Omental fat pad (tissue), 4 donors: ENCODE results near the gene ARHGEF10L. TPM values are rescaled to one million over a fixed set of nuclear protein-coding genes. Genes with fewer than 3 reads are reported as not detected.
A peak's percentile ranks its signal among the peaks of the same experiment; 100 is the strongest.

Experiments used
- ATAC-seq: fragments of 150-250 bp; one replicate; pipeline ENCODE4 v1.9.1; 2016; ENCODE audit warnings: mild to moderate bottlenecking, moderate library complexity; ENCODE audit not compliant: low FRiP score
- DNase-seq: peaks from one replicate; pipeline ENCODE4 v3.0.0-alpha.2; 2019; ENCODE audit warnings: low spot score
- total RNA-seq, 4 donors: library from RNA; depleted of rRNA; stranded (reverse); fragments of >200 nt; gene quantifications; one replicate each; pipeline ENCODE4 v1.1.0, GENCODE V29; 2016
- TF ChIP-seq, protein P1 (sequence below), 3 donors: fragments of 450-650 bp; IDR thresholded peaks; one replicate each; pipeline ENCODE4 v1.5.1; 2016 to 2017; ENCODE audit warnings: antibody characterized with exemption in 3 of 3, mild to moderate bottlenecking in 3 of 3, moderate library complexity in 2 of 3

Gene ARHGEF10L
- total RNA-seq, 4 donors from 2014 or later: 17.3 to 59.0 (median 39.9) TPM

DNA sequence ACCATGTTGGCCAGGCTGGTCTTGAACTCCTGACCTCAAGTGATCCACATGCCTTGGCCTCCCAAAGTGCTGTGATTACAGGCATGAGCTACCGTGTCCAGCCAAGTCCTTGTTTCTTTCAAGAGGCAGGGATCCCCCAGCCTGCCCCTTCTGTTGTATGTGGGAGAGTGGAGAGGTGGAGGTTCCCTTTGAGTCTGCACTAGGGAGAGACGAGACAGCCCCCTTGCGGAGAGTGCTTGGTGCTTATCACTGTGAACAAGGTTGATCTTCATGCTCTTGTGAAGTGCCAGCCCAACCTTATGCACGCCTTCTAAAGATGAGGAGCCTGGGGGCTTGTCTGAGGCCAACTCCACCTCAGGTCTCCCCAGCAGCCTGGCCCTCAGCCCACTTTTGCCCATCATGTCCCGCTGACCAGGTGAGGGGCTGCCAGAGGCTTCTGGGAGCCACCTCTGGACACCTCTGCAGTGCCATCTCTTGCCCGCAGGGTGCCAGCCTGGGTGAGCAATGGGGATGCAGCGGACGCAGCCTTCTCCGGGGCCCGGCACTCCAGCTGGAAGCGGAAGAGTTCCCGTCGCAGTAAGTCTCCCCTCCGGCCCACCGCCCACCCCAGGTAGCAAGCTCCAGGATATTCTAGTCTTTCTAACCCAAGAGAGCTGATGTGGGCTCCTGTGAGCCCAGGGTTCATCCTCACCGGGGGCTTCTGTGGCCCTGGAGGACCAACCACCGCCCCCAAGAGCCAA, 62.3 kb downstream of the ARHGEF10L start:
- DNase-seq: no peak
- TF ChIP-seq, protein P1, sequence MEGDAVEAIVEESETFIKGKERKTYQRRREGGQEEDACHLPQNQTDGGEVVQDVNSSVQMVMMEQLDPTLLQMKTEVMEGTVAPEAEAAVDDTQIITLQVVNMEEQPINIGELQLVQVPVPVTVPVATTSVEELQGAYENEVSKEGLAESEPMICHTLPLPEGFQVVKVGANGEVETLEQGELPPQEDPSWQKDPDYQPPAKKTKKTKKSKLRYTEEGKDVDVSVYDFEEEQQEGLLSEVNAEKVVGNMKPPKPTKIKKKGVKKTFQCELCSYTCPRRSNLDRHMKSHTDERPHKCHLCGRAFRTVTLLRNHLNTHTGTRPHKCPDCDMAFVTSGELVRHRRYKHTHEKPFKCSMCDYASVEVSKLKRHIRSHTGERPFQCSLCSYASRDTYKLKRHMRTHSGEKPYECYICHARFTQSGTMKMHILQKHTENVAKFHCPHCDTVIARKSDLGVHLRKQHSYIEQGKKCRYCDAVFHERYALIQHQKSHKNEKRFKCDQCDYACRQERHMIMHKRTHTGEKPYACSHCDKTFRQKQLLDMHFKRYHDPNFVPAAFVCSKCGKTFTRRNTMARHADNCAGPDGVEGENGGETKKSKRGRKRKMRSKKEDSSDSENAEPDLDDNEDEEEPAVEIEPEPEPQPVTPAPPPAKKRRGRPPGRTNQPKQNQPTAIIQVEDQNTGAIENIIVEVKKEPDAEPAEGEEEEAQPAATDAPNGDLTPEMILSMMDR (IDR thresholded peaks at IDR 0.05): no peak
- no peak for ATAC-seq

DNA sequence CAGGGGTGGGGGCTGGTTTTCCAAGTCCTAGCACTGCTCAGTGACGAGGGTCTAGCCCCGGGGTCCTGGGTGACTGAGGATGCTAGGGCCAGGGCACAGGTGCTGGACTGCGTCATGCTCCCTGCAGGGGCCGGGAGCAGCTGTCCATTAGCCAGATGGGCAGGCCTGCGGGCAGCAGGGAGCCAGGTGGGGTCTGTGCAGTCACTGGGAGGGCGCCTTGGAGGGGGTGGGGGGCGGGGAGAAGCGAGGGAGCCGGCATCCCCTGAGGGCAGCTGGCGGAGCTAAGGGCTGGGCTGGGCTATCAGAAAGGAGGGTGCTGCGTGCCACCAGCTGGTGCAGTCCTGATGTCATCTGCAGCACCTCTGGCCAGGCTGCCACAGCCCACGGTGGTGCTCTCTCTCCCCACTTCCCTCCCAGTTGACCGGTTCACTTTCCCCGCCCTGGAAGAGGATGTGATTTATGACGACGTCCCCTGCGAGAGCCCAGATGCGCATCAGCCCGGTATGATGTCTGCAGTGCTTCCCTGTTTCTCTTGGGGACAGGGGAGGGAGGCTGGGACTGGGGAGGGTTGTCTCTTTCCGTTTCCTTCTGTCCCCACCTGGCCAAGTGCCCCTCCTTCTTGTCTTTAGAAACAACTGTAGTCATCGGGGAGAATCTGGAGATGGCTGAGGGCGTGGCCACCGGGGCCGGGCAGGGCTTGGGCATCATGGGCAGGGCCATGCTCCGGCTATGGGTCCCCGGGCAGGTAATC, 63.8 kb downstream of the ARHGEF10L start:
- ATAC-seq (no peak), DNase-seq (no peak)
- TF ChIP-seq, protein P1 (IDR thresholded peaks at IDR 0.05): no peak

DNA sequence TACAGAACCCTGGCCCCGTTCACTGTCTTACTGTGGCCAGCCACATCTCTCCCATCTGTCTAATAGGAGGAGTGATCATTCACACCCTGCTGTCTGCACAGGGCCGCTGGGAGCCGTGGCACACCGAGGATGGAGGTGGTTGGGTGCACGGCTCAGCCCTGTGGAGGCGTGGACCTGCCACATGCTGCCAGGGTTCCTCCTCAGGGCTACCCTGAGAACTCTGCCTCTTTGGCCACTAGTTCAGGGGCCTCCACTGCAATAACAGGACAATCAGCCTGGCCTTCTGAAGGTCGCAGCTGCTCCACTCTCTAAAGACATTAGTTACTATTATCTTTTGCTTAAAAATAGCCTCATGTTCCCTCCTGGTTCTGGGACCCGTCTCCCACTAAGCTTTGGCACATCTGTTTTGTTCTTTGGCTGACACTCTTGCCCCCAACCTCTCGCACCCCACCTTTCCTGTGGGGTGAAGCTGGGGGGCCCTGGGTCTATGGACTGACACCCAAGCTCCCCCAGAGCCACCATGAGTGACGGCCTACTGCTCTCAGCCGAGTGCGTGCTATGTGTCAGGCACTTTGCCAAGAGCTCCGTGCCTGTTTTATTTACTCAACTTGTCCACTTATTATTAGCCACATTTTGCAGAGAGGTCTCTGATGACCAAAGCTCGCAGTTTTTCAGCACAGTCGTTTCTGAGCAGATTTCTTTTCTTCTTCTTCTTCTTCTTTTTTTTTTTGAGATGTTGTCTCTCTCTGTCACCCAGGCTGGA, 66.3 kb downstream of the ARHGEF10L start:
- TF ChIP-seq, protein P1 (IDR thresholded peaks at IDR 0.05): no peak
- ATAC-seq: no peak
- no peak for DNase-seq

DNA sequence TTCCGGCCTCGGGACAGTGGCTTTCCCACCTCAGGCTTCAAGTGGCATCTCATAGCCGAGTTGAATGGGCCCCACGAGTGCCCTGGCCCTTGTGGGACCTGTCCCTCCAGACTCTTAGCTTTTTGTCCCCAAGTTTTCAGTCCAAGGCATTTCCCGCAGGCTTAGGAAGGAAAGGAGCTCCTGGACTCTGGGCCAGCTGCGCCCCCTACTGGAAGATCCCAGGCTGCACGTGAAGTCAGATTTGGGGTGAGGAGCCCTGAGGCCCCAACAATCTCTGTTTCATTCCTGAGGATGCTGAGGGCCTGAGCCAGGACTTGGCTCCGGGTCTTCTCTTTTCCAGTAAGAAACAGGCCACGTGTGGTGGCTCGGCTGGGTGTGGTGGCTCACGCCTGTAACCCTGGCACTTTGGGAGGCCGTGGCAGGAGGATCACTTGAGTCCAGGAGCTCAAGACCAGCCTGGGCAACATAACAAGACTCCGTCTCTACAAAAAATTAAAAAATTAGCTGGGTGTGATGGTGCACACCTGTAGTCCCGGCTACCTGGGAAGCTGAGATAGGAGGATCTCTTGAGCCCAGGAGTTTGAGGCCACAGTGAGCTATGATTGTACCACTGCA, 67.4 kb downstream of the ARHGEF10L start:
- TF ChIP-seq, protein P1 (IDR thresholded peaks at IDR 0.05): peak in 2 of 3 donors; percentile 51 to 78
- DNase-seq (peak; percentile 73), ATAC-seq (no peak)

DNA sequence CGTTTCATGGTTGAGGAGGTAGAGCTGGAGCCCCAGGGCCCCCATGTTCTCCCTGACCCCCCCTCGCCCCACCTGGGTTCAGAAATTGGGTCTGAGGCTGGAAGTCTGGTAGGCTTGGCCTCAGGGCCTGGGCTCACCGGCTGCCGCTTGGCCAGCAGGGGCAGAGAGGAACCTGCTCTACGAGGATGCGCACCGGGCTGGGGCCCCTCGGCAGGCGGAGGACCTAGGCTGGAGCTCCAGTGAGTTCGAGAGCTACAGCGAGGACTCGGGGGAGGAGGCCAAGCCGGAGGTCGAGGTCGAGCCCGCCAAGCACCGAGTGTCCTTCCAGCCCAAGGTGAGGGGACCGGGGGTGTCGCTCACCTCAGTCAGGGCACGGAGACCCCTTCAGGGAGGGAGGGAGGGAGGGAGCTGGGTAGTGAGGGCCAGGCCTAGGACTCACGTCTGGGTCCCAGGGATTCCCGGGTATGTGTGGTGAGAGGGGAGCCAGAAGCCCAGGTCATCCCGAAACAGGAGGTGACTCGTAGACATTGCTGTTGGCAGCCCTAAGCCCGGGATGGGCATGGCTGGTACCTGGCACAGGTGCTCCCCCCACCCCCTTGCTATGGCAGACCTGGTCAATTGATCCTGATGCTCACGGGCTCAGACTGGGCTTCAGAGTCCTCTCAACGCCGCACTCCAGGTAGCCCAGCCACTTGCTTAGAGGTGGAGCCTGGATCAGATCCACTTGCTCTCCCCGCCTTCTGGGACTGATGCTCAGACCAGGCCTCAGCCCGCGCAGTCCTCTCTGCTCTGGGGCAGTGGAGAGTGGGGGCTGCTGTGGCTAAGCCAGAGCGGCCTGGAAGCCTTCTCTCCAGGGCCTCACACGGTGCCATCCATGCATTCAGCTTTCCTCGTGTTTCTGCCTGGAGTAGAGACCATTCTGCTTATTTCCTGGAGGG, 68.4 kb downstream of the ARHGEF10L start:
- no peak for ATAC-seq
- TF ChIP-seq, protein P1 (IDR thresholded peaks at IDR 0.05): no peak
- DNase-seq: no peak

- DNase-seq (no peak), ATAC-seq (no peak)
- TF ChIP-seq, protein P1 (IDR thresholded peaks at IDR 0.05): no peak
Observed at GRCh38 chr1:17609529-17609928, 70.0 kb downstream of the ARHGEF10L start.
